OCI-LY1 (cell line): Measurements from ENCODE around the gene RPS6KA2.

Experiments used
- CTCF ChIP-seq: fragments of 200-600 bp; sonication (generic), shearing (Covaris generic); IDR thresholded peaks from 2 replicates; pipeline ENCODE4 v1.5.1; 2017; ENCODE audit warnings: mild to moderate bottlenecking, antibody characterized with exemption, low read length, moderate library complexity, mixed read lengths
- EZH2 ChIP-seq: fragments of 200-600 bp; sonication (generic), shearing (Covaris generic); IDR thresholded peaks from 2 replicates; pipeline ENCODE4 v1.8.0; 2017; ENCODE audit warnings: borderline replicate concordance, mixed run types, mild to moderate bottlenecking, antibody characterized with exemption, low read length, moderate library complexity, mixed read lengths

GRCh38 chr6:166471797-166472260 lies 155.2 kb downstream of the RPS6KA2 start:
- TF ChIP-seq CTCF (no peak), EZH2 (no peak)
